H1 (cell line): Measurements from ENCODE around the gene DPM2. TPM values are rescaled to one million over a fixed set of nuclear protein-coding genes. Genes with fewer than 3 reads are reported as not detected.
A peak's percentile ranks its signal among the peaks of the same experiment; 100 is the strongest.

Experiments used
- CTCF ChIA-PET: fragments of 300-600 bp; sonication (Branson Sonifier 250); formaldehyde crosslinking; loops from one replicate; lab custom pipeline; 2021; ENCODE audit not compliant: partially characterized antibody; lab: Charles Lee
- POLR2A ChIA-PET: fragments of 300-600 bp; sonication (Branson Sonifier 250); formaldehyde crosslinking; loops from one replicate; lab custom pipeline; 2021; ENCODE audit warnings: inconsistent platforms; ENCODE audit not compliant: partially characterized antibody; lab: Charles Lee
- DNase-seq, 2 experiments: peaks; one replicate each; pipeline versions ENCODE4 v3.0.0 to v3.0.0-alpha.2; 2010 to 2022; ENCODE audit warnings: low spot score in 2 of 2, low read depth in 1 of 2, mixed read lengths in 1 of 2
- FAIRE-seq: peaks from 2 replicates; lab custom pipeline; 2011; peaks lifted over from hg19 to GRCh38; lab: Jason Lieb, UNC
- H2AFZ ChIP-seq: 2 replicates; pipeline ENCODE4 v1.8.1; 2012; ENCODE audit warnings: low read length, inconsistent platforms
- H2AK5ac ChIP-seq: 2 replicates; pipeline ENCODE4 v1.6.1; 2013; ENCODE audit warnings: low read depth, low read length
- H2BK120ac ChIP-seq: replicated peaks from 2 replicates; pipeline ENCODE3; 2013; ENCODE audit warnings: low read depth, low read length, inconsistent platforms
- H2BK12ac ChIP-seq: 2 replicates; pipeline ENCODE4 v1.6.1; 2013; ENCODE audit warnings: low read depth, low read length
- H2BK15ac ChIP-seq: 2 replicates; pipeline ENCODE4 v1.6.1; 2013; ENCODE audit warnings: low read length
- H2BK20ac ChIP-seq: 2 replicates; pipeline ENCODE4 v1.6.1; 2013; ENCODE audit warnings: low read length
- H2BK5ac ChIP-seq: 2 replicates; pipeline ENCODE4 v1.6.1; 2013; ENCODE audit warnings: low read depth, low read length
- H3K14ac ChIP-seq: 2 replicates; pipeline ENCODE4 v1.6.1; 2013; ENCODE audit warnings: inconsistent platforms; ENCODE audit not compliant: insufficient read length
- H3K18ac ChIP-seq: 2 replicates; pipeline ENCODE4 v1.6.1; 2013; ENCODE audit warnings: low read length; ENCODE audit errors: extremely low read depth
- H3K23ac ChIP-seq: 2 replicates; pipeline ENCODE4 v1.6.1; 2013; ENCODE audit warnings: inconsistent platforms; ENCODE audit not compliant: insufficient read length
- H3K23me2 ChIP-seq: 2 replicates; pipeline ENCODE4 v1.6.1; 2013; ENCODE audit warnings: low read depth, low read length
- H3K27ac ChIP-seq: 2 replicates; pipeline ENCODE4 v1.6.1; 2011; ENCODE audit warnings: low read depth, low read length, inconsistent platforms
- H3K27me3 ChIP-seq, 4 experiments: replicated peaks in 1 of 4; 1 replicate in 1 of 4; 2 replicates in 3 of 4; pipeline versions ENCODE4 v1.6.1 to v1.8.1; 2011 to 2013; ENCODE audit warnings: low read length in 3 of 4, mild to moderate bottlenecking in 3 of 4, inconsistent platforms in 2 of 4, mixed read lengths in 2 of 4, moderate library complexity in 1 of 4; ENCODE audit not compliant: control insufficient read depth in 3 of 4, insufficient read depth in 3 of 4; ENCODE audit errors: extremely low read depth in 1 of 4
- H3K36me3 ChIP-seq, 4 experiments: 2 replicates each; pipeline versions ENCODE4 v1.6.1 to v1.8.1; 2011 to 2013; ENCODE audit warnings: mild to moderate bottlenecking in 4 of 4, low read length in 3 of 4, moderate library complexity in 2 of 4, control low read depth in 1 of 4, inconsistent platforms in 1 of 4; ENCODE audit not compliant: insufficient read depth in 4 of 4, control insufficient read depth in 2 of 4
- H3K4ac ChIP-seq: replicated peaks from 2 replicates; pipeline ENCODE3; 2013; ENCODE audit warnings: low read length, low read depth, mixed read lengths, inconsistent platforms; ENCODE audit not compliant: insufficient read length
- H3K4me1 ChIP-seq, 4 experiments: replicated peaks in 1 of 4; 1 replicate in 1 of 4; 2 replicates in 3 of 4; pipeline versions ENCODE4 v1.6.1 to v1.8.1; 2011 to 2013; ENCODE audit warnings: low read length in 3 of 4, inconsistent platforms in 2 of 4, mixed read lengths in 1 of 4; ENCODE audit not compliant: insufficient read depth in 4 of 4, control insufficient read depth in 3 of 4
- H3K4me2 ChIP-seq, 2 experiments: 2 replicates each; pipeline versions ENCODE4 v1.6.1 to v1.8.1; 2011 to 2013; ENCODE audit warnings: low read depth in 2 of 2, low read length in 2 of 2, control low read depth in 1 of 2, inconsistent platforms in 1 of 2, mild to moderate bottlenecking in 1 of 2; ENCODE audit not compliant: insufficient read depth in 1 of 2
- H3K4me3 ChIP-seq, 4 experiments: fragments of 200-600, 300-600 bp in 1 of 4; sonication (generic), shearing (Covaris generic), sonication (Bioruptor Twin) in 1 of 4; 2 replicates each; pipeline versions ENCODE4 v1.5.1 to v1.8.1; 2011 to 2016; ENCODE audit warnings: low read length in 4 of 4, low read depth in 3 of 4, control low read depth in 2 of 4, inconsistent platforms in 2 of 4, mild to moderate bottlenecking in 2 of 4, mixed read lengths in 1 of 4, moderate library complexity in 1 of 4; ENCODE audit not compliant: insufficient read depth in 2 of 4; ENCODE audit errors: extremely low read depth in 1 of 4
- H3K56ac ChIP-seq: replicated peaks from 2 replicates; pipeline ENCODE3; 2013; ENCODE audit warnings: low read depth, mild to moderate bottlenecking, mixed read lengths, low read length, inconsistent platforms; ENCODE audit not compliant: insufficient read length
- H3K79me1 ChIP-seq: 2 replicates; pipeline ENCODE4 v1.6.1; 2013; ENCODE audit warnings: low read depth, low read length, control low read depth
- H3K79me2 ChIP-seq, 2 experiments: 2 replicates each; pipeline versions ENCODE4 v1.6.1 to v1.8.1; 2012 to 2013; ENCODE audit warnings: low read length in 2 of 2, mild to moderate bottlenecking in 2 of 2, inconsistent platforms in 1 of 2; ENCODE audit not compliant: insufficient read depth in 2 of 2, control insufficient read depth in 1 of 2
- H3K9ac ChIP-seq, 4 experiments: replicated peaks in 1 of 4; 1 replicate in 1 of 4; 2 replicates in 3 of 4; pipeline versions ENCODE4 v1.6.1 to v1.8.1; 2011 to 2013; ENCODE audit warnings: low read depth in 3 of 4, low read length in 3 of 4, control low read depth in 2 of 4, mild to moderate bottlenecking in 2 of 4, moderate library complexity in 2 of 4, inconsistent platforms in 1 of 4; ENCODE audit errors: extremely low read depth in 1 of 4
- H3K9me3 ChIP-seq, 2 experiments: 2 replicates each; pipeline versions ENCODE4 v1.6.1 to v1.8.1; 2012 to 2013; ENCODE audit warnings: mild to moderate bottlenecking in 2 of 2, moderate library complexity in 2 of 2, control low read depth in 1 of 2, inconsistent platforms in 1 of 2, low read depth in 1 of 2, low read length in 1 of 2, mixed read lengths in 1 of 2; ENCODE audit not compliant: insufficient read depth in 2 of 2
- H4K20me1 ChIP-seq, 2 experiments: replicated peaks in 1 of 2; 2 replicates each; pipeline versions ENCODE3 to v1.8.1; 2011 to 2013; ENCODE audit warnings: inconsistent platforms in 2 of 2, low read length in 2 of 2, mild to moderate bottlenecking in 1 of 2; ENCODE audit not compliant: insufficient read depth in 2 of 2, control insufficient read depth in 1 of 2
- H4K5ac ChIP-seq: 2 replicates; pipeline ENCODE4 v1.6.1; 2013; ENCODE audit warnings: low read length, low read depth, mixed read lengths, inconsistent platforms; ENCODE audit not compliant: insufficient read length
- H4K8ac ChIP-seq: 2 replicates; pipeline ENCODE4 v1.8.0; 2013; ENCODE audit warnings: mild to moderate bottlenecking, moderate library complexity, low read length, inconsistent platforms; ENCODE audit not compliant: insufficient read depth; ENCODE audit errors: extremely low read depth
- H4K91ac ChIP-seq: replicated peaks from 2 replicates; pipeline ENCODE3; 2013; ENCODE audit warnings: low read length, mixed read lengths, inconsistent platforms; ENCODE audit not compliant: insufficient read length
- BACH1 ChIP-seq: IDR thresholded peaks from 2 replicates; pipeline ENCODE4 v1.6.1; 2012; ENCODE audit warnings: low read length, improper control_type of control experiment
- KDM1A ChIP-seq: fragments of 200-600, 300-600 bp; sonication (generic); IDR thresholded peaks from 2 replicates; pipeline ENCODE4 v1.7.1; 2016; ENCODE audit warnings: mild to moderate bottlenecking, low read length, borderline replicate concordance
- MAFK ChIP-seq: IDR thresholded peaks from 2 replicates; pipeline ENCODE4 v1.6.1; 2012; ENCODE audit warnings: low read depth, mild to moderate bottlenecking, improper control_type of control experiment, low read length
- RAD21 ChIP-seq, 2 experiments: IDR thresholded peaks in 1 of 2; conservative IDR thresholded peaks in 1 of 2; 2 replicates each; pipeline ENCODE4 v1.6.1; 2011; ENCODE audit warnings: low read depth in 2 of 2, low read length in 2 of 2, improper control_type of control experiment in 1 of 2, inconsistent platforms in 1 of 2, mild to moderate bottlenecking in 1 of 2, moderate library complexity in 1 of 2
- TBP ChIP-seq: IDR thresholded peaks from 2 replicates; pipeline ENCODE4 v1.6.1; 2011; ENCODE audit warnings: low read depth, low read length, improper control_type of control experiment
- WGBS, 2 experiments: shearing (Covaris generic) in 1 of 2; methylation state at CpG; one replicate each; pipeline versions ENCODE4 v1.1.6 to v1.1.7; 2013 to 2015; ENCODE audit warnings: low lambda C conversion rate in 2 of 2, mixed read lengths in 2 of 2, inconsistent platforms in 1 of 2, low coverage in 1 of 2, missing lambda C conversion rate in 1 of 2; ENCODE audit not compliant: insufficient replicate concordance in 2 of 2, insufficient coverage in 1 of 2, insufficient read length in 1 of 2; ENCODE audit errors: extremely low coverage in 1 of 2, missing lambda C conversion rate in 1 of 2; 5-methylcytosine and 5-hydroxymethylcytosine counted together
- polyA plus RNA-seq, 7 experiments: library from polyadenylated mRNA; depleted of rRNA in 3 of 7; stranded (reverse) in 5 of 7; unstranded in 2 of 7; fragments of >200 nt in 5 of 7; fragments of 200-250 nt in 2 of 7; gene quantifications; 1 replicate in 5 of 7; 2 replicates in 1 of 7; 4 replicates in 1 of 7; pipeline versions ENCODE4 v1.2.1 to v1.2.3, GENCODE V29; 2011 to 2013; ENCODE audit warnings: missing spikeins in 2 of 7, mixed read lengths in 2 of 7
- total RNA-seq: library from RNA; stranded (reverse); fragmentation: NEBNext Ultra II Directional; extraction: Animal tissue kit (Norgen Biotek cat#: 25700); gene quantifications from 2 replicates; pipeline ENCODE4 v1.2.1, GENCODE V29; 2021
- TF ChIP-seq, protein P1 (sequence below), 3 experiments: IDR thresholded peaks; 1 replicate in 2 of 3; 2 replicates in 1 of 3; pipeline versions ENCODE4 v1.5.1 to v1.6.1; 2011; ENCODE audit warnings: low read length in 3 of 3, mild to moderate bottlenecking in 3 of 3, inconsistent platforms in 2 of 3, low read depth in 1 of 3, moderate library complexity in 1 of 3; ENCODE audit not compliant: insufficient read depth in 1 of 3; ENCODE audit errors: control extremely low read depth in 1 of 3
- TF ChIP-seq, protein P2 (sequence below): IDR thresholded peaks from 2 replicates; pipeline ENCODE4 v1.6.1; 2012; ENCODE audit warnings: inconsistent platforms

Gene DPM2
- total and polyA plus RNA-seq, 2 of the 8 experiments (the other 6 are each of a cell fraction or from before 2014, with no cell fraction given): 45.4 to 95.4 TPM

DNA sequence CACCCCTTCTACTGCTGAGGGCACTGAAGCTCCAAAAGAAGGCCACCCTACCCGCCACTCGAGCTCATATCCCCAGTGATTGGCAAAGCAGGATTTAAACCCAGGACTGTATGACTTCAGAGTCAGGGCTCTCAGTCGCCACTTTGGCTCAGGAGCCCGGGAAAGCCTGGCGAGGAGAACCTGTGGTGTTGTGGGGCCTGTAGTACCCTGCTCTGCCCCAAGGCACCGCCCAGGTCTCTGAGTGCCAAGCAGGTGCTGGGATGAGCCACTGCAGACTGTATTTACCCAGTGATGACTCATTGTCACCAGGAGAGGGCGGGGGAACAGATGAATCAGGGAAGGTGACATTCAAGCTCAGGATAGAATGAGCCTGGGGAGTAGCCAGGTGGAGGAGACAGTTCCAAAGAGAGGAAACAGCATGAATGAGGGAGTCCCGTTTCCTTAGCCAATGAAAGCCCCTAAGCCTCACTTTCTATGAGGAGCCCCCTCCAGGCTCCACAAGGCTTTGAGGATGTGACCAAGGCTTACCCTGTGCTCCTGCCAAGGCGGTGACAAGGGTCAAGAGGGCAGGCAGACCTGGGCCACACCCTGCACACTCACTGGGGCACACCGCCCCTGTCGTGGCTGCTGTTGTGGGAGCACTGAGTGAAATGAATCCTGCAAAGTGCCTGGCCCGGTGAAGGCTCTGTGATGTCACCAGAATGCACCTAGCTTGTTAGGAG, 17.8 kb upstream of the DPM2 start:
- Histone ChIP-seq H4K5ac (no peak overlapping the region), H3K23me2 (no peaks in the 10 kb centered on the region), H3K79me1 (peaks cover 26% of the 10 kb centered on the region), H4K91ac (no peak overlapping the region), H3K9me3 (no peaks in the 10 kb centered on the region), H4K20me1 (peaks cover 27 to 28% of the 10 kb centered on the region in 2 experiments), H3K4me2 (no peak overlapping the region), H4K8ac (no peak overlapping the region), H2AFZ (no peak overlapping the region), H3K4ac (no peak overlapping the region), H3K79me2 (peaks cover 0 to 84% of the 10 kb centered on the region in 2 experiments; a peak in 2 of 4 replicates), H3K23ac (no peak overlapping the region), H3K36me3 (peaks cover 0 to 2% (median 0%) of the 10 kb centered on the region in 4 experiments; a peak in 2 of 8 replicates), H3K27ac (0 out of 2 replicates have a peak overlapping the region, but pooled peaks have one; percentile 12), H2BK20ac (no peak overlapping the region), H3K27me3 (no peaks in the 10 kb centered on the region), H3K14ac (no peak overlapping the region), H2BK15ac (peak overlapping the region; percentile 97; the same call in 1 of the 2 replicates), H2BK5ac (peak overlapping the region; percentile 39; the same call in 1 of the 2 replicates), H2BK120ac (no peak overlapping the region), H3K9ac (no peak overlapping the region), H3K56ac (no peak overlapping the region), H2AK5ac (0 out of 2 replicates have a peak overlapping the region, but pooled peaks have one; percentile 1), H3K4me3 (no peak overlapping the region), H3K18ac (no peak overlapping the region), H3K4me1 (peaks cover 0 to 11% (median 8%) of the 10 kb centered on the region in 4 experiments; a peak in 5 of 7 replicates), H2BK12ac (0 out of 2 replicates have a peak overlapping the region, but pooled peaks have one; percentile 19)
- ChIA-PET POLR2A (interaction anchor here (0.8 to 2.1 kb wide), 5 partner anchors 8 to 94 kb away, joined by 3 to 9 read pairs (median 4); partner anchors contain the start of gene DPM2), CTCF (interaction anchor here (0.6 to 35.5 kb wide), 35 partner anchors 8 to 414 kb away, joined by 3 to 825 read pairs (median 4); partner anchors contain the start of genes EEIG1, NAIF1 and PIP5KL1)
- WGBS, 2 experiments: 54% methylated on average over 12 of the region's 12 CpGs; no CpG with 5 or more reads in 1 of the 2 experiments
- DNase-seq: peak in 1 of 2 experiments; percentile 75
- FAIRE-seq: peak; percentile 52
- TF ChIP-seq MAFK (peak; percentile 5; the same call in 1 of the 2 replicates), KDM1A (no peak), TBP (no peak), RAD21 (IDR thresholded peaks at IDR 0.05 in 1 of 2, conservative IDR thresholded peaks at IDR 0.05 in 1 of 2; ENCODE audit: low read depth in 2 of 2, low read length in 2 of 2) (peak; percentile 62 to 75), BACH1 (peak; percentile 37; the same call in 1 of the 2 replicates)
- TF ChIP-seq, protein P1, sequence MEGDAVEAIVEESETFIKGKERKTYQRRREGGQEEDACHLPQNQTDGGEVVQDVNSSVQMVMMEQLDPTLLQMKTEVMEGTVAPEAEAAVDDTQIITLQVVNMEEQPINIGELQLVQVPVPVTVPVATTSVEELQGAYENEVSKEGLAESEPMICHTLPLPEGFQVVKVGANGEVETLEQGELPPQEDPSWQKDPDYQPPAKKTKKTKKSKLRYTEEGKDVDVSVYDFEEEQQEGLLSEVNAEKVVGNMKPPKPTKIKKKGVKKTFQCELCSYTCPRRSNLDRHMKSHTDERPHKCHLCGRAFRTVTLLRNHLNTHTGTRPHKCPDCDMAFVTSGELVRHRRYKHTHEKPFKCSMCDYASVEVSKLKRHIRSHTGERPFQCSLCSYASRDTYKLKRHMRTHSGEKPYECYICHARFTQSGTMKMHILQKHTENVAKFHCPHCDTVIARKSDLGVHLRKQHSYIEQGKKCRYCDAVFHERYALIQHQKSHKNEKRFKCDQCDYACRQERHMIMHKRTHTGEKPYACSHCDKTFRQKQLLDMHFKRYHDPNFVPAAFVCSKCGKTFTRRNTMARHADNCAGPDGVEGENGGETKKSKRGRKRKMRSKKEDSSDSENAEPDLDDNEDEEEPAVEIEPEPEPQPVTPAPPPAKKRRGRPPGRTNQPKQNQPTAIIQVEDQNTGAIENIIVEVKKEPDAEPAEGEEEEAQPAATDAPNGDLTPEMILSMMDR (IDR thresholded peaks at IDR 0.05; ENCODE audit: control extremely low read depth in 1 of 3, insufficient read depth in 1 of 3, low read depth in 1 of 3, low read length in 3 of 3): peak in 2 of 3 experiments; percentile 86 to 92; a peak in 3 of 4 replicates
- TF ChIP-seq, protein P2, sequence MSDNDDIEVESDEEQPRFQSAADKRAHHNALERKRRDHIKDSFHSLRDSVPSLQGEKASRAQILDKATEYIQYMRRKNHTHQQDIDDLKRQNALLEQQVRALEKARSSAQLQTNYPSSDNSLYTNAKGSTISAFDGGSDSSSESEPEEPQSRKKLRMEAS: peak; percentile 36; the same call in 1 of the 2 replicates
